ENCODE data around the gene THOP1.
A peak's percentile ranks its signal among the peaks of the same experiment; 100 is the strongest.

THOP1 gene

DNA sequence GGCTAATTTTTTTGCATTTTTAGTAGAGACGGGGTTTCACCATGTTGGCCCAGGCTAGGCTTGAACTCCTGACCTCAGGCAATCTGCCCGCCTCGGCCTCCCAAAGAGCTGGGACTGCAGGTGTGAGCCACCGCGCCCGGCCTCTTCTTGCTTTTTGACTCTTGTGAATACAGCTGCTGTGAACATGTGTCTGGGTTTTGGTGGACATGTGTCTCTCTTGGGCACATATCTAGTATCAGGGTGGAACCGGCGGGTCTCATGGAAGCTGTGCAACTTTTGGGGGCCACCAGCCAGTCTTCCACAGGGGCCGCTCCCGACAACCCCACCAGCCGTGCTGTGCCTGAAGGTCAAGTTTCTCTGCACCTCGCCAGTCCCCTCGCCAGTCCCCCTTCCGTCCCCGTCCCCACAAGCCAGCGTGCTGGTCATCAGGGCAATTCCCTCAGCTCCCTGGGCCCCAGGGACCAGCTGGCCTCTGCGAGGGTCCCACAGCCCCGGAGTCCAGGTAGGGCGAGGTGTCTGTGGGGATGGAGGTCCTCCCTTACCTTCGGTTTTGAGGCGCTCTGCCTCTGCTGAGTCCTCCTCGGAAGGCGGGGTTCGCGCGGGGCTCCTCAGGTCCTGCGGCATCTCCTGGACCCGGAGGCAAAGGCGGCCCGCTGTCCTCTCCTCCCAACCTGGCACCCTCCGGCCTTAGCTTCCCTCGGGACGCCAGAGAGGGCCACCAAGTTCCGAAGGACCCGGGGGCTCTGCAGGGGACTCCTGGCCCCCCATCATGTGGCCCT, 18.5 kb upstream of the THOP1 start:
- ATAC-seq (replicated peaks; ENCODE audit: extremely low read depth, poor library complexity, severe bottlenecking) (no peak), DNase-seq (ENCODE audit: low spot score in 2 of 2) (no peak)
- H3K9me3 Mint-ChIP-seq = no peaks in the 10 kb centered on the region
- H3K27ac Mint-ChIP-seq (ENCODE audit: low read depth) = no peak overlapping the region
- no peaks in the 10 kb centered on the region for H3K4me1 Mint-ChIP-seq
- no peaks in the 10 kb centered on the region for H3K27me3 Mint-ChIP-seq
- H3K4me3 Mint-ChIP-seq = no peak overlapping the region
- peaks cover 14% of the 10 kb centered on the region for H3K36me3 Mint-ChIP-seq (ENCODE audit: insufficient read depth)

- ATAC-seq (replicated peaks; ENCODE audit: extremely low read depth, poor library complexity, severe bottlenecking) (no peak), DNase-seq (ENCODE audit: low spot score in 2 of 2) (no peak)
- H3K27me3 Mint-ChIP-seq = no peaks in the 10 kb centered on the region
- H3K27ac Mint-ChIP-seq (ENCODE audit: low read depth) = no peak overlapping the region
- H3K4me3 Mint-ChIP-seq = no peak overlapping the region
- H3K4me1 Mint-ChIP-seq = peaks cover 8% of the 10 kb centered on the region
- no peaks in the 10 kb centered on the region for H3K9me3 Mint-ChIP-seq
- peaks cover 12% of the 10 kb centered on the region for H3K36me3 Mint-ChIP-seq (ENCODE audit: insufficient read depth)
Observed at GRCh38 chr19:2767688-2768087, 17.6 kb upstream of the THOP1 start.

DNA sequence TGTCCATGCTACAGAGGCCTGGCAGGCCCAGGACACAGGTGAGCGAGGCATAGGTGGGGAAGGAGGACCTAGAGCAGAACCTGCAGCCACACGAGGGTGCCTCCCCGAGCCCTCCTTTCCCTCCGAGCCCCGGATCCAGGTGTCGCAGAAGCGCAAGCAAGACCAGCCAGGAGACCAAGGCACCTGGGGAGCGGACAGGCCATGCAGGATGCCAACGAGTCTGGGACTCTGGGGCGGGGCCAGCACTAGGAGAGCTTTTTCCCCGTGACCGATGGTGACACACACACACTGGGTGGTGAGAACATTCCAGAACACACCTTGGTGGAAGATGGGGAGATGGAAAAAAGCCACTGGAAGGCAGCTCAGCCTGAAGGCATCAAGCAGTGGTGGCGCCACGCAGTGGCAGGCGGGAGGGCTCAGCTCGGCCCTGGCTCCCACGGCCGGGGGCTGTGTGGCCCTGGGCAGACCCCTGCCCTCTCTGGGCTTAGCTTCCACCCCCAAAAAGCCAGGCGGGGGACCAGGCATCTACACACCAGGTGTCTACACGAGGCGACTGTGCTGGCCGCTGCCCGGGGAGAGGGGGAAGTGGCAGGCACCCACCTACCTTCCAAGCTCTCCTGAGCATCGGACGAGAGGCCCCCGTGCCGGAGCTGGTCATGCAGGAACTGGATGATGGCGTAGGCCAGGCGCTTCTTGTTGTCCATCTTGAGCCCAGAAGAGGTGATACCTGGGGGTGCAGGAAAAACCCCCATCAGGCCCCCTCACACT, 16.8 kb upstream of the THOP1 start:
- DNase-seq (ENCODE audit: low spot score in 2 of 2) = no peak
- no peaks in the 10 kb centered on the region for H3K27me3 Mint-ChIP-seq
- no peak for ATAC-seq (replicated peaks; ENCODE audit: extremely low read depth, poor library complexity, severe bottlenecking)
- H3K36me3 Mint-ChIP-seq (ENCODE audit: insufficient read depth) = peaks cover 7% of the 10 kb centered on the region
- no peak overlapping the region for H3K27ac Mint-ChIP-seq (ENCODE audit: low read depth)
- no peak overlapping the region for H3K4me3 Mint-ChIP-seq
- H3K9me3 Mint-ChIP-seq = no peaks in the 10 kb centered on the region
- H3K4me1 Mint-ChIP-seq = peaks cover 9% of the 10 kb centered on the region

DNA sequence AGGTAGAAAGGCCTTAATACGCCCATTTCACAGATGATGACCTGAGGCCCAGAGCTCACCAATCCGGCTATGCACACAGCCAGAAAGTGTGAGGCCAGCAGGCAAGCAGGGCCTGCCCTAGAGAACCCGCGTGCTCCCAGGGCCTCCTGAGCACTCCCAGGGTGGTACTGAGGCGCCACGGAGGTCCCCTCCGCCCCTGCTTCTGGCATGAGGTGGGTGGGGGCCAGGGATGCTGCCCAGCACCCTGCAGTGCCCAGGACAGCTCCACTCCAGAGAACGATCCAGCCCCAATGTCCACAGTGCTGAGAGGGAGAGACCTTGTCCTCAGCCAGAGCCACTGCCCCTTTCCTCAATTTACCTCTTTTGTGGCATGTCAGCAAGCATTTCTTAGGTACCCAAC, 16.1 kb upstream of the THOP1 start:
- Mint-ChIP-seq H3K27me3 (no peaks in the 10 kb centered on the region), H3K4me1 (peaks cover 11% of the 10 kb centered on the region), H3K36me3 (ENCODE audit: insufficient read depth) (peaks cover 7% of the 10 kb centered on the region), H3K4me3 (no peak overlapping the region), H3K27ac (ENCODE audit: low read depth) (no peak overlapping the region), H3K9me3 (no peaks in the 10 kb centered on the region)
- DNase-seq (ENCODE audit: low spot score in 2 of 2) (no peak), ATAC-seq (replicated peaks; ENCODE audit: extremely low read depth, poor library complexity, severe bottlenecking) (no peak)

DNA sequence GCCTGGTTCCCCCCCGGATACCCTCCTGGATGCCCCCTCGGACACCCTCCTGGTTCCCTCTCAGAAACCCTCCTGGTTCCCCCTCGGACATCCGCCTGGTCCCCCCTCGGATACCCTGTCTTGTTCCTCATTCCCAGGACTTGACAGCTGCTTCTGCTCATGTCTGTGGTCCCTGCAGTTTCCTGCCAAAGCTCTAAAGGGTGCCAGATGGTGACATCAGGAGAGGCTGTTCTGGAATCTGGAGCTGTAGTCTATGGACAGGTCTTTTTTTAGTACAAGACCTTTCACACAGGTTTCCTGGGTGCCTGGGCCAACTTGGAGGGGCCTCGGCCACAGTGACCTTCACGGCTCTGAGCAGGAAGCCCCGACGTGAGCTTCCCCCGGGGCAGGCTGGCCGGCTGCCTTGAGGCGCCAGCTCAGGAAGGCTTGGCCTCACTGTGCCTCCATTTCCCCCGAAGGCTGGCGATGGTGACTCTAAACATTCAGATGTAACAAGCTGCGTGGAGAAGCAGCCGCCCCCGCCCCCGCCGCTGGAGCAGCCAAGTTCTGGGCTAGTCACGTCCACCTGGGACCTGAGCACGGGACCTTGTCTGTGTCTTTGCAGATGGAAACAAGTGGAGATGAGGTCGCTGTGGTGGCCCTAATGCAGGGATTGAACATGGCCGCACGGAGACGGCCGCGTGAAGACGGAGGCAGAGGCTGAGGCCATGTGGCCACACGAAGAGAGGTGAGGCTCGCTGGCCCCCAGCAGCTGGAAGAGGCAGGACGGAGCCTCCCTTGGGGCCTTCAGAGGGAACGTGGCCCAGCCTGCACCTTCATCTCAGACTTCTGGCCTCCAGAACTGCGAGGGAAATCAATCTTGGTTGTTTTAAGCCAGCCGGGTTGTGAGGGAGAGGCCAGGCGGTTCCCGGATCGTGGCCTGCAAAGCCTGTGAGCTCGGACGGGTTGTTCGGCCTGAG, 15.0 kb upstream of the THOP1 start:
- DNase-seq (ENCODE audit: low spot score in 2 of 2) = no peak
- Mint-ChIP-seq H3K4me3 (no peak overlapping the region), H3K27ac (ENCODE audit: low read depth) (no peak overlapping the region), H3K4me1 (peaks cover 18% of the 10 kb centered on the region), H3K27me3 (no peaks in the 10 kb centered on the region), H3K36me3 (ENCODE audit: insufficient read depth) (peaks cover 6% of the 10 kb centered on the region), H3K9me3 (no peaks in the 10 kb centered on the region)
- ATAC-seq (replicated peaks; ENCODE audit: extremely low read depth, poor library complexity, severe bottlenecking) = no peak

GRCh38 chr19:2771786-2772674, 13.3 kb upstream of the THOP1 start:
- Mint-ChIP-seq H3K27me3 (no peaks in the 10 kb centered on the region), H3K4me3 (peak overlapping the region; percentile 18), H3K36me3 (ENCODE audit: insufficient read depth) (peaks cover 5% of the 10 kb centered on the region), H3K4me1 (peaks cover 29% of the 10 kb centered on the region), H3K27ac (ENCODE audit: low read depth) (peak overlapping the region; percentile 72), H3K9me3 (no peaks in the 10 kb centered on the region)
- ATAC-seq (replicated peaks; ENCODE audit: extremely low read depth, poor library complexity, severe bottlenecking) (no peak), DNase-seq (ENCODE audit: low spot score in 2 of 2) (no peak)

- DNase-seq (ENCODE audit: low spot score in 2 of 2) = no peak
- ATAC-seq (replicated peaks; ENCODE audit: extremely low read depth, poor library complexity, severe bottlenecking) = no peak
- no peak overlapping the region for H3K27ac Mint-ChIP-seq (ENCODE audit: low read depth)
- no peaks in the 10 kb centered on the region for H3K27me3 Mint-ChIP-seq
- no peak overlapping the region for H3K4me3 Mint-ChIP-seq
- H3K4me1 Mint-ChIP-seq = peaks cover 29% of the 10 kb centered on the region
- peaks cover 7% of the 10 kb centered on the region for H3K36me3 Mint-ChIP-seq (ENCODE audit: insufficient read depth)
- H3K9me3 Mint-ChIP-seq = no peaks in the 10 kb centered on the region
Observed at GRCh38 chr19:2774083-2774679, 11.1 kb upstream of the THOP1 start.

DNA sequence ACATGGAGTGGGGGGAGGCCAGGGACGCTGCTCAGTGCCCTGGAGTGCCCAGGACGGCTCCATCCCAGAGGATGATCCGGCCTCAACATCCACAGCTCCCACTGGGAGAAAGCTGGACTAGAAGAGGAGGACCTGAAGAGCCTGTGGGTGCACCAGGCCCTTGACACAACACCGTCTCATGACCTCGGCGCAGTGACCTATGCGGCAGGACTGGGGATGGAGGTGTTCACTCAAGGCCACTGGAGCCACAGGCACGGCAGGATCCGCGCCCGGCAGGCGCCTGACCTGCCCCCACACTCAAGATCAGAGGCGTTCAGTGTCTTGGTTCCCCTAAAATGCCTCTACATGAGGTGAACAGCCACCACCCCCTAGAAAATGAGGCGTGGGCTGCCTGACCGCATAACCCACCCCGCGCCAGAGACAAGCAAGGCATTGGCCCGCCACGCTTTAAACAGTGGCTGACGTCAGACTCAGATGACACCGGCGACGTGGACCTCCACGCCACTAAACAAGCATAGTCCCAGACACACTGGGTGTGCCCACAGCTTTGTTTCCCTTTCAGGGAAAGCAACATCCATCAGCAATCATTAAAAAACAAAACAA, 10.2 kb upstream of the THOP1 start:
- peaks cover 31% of the 10 kb centered on the region for H3K4me1 Mint-ChIP-seq
- DNase-seq (ENCODE audit: low spot score in 2 of 2) (no peak), ATAC-seq (replicated peaks; ENCODE audit: extremely low read depth, poor library complexity, severe bottlenecking) (peak; percentile 19)
- peak overlapping the region; percentile 94 for H3K27ac Mint-ChIP-seq (ENCODE audit: low read depth)
- no peaks in the 10 kb centered on the region for H3K27me3 Mint-ChIP-seq
- H3K4me3 Mint-ChIP-seq = peak overlapping the region; percentile 70
- H3K9me3 Mint-ChIP-seq = no peaks in the 10 kb centered on the region
- peaks cover 7% of the 10 kb centered on the region for H3K36me3 Mint-ChIP-seq (ENCODE audit: insufficient read depth)

- Mint-ChIP-seq H3K36me3 (ENCODE audit: insufficient read depth) (peaks cover 8% of the 10 kb centered on the region), H3K27ac (ENCODE audit: low read depth) (peak overlapping the region; percentile 94), H3K4me3 (peak overlapping the region; percentile 70), H3K27me3 (no peaks in the 10 kb centered on the region), H3K9me3 (no peaks in the 10 kb centered on the region), H3K4me1 (peaks cover 39% of the 10 kb centered on the region)
- ATAC-seq (replicated peaks; ENCODE audit: extremely low read depth, poor library complexity, severe bottlenecking) (peak; percentile 52), DNase-seq (ENCODE audit: low spot score in 2 of 2) (peak in 1 of 2 donors; percentile 25)
Observed at GRCh38 chr19:2775556-2776430, 9.5 kb upstream of the THOP1 start.

DNA sequence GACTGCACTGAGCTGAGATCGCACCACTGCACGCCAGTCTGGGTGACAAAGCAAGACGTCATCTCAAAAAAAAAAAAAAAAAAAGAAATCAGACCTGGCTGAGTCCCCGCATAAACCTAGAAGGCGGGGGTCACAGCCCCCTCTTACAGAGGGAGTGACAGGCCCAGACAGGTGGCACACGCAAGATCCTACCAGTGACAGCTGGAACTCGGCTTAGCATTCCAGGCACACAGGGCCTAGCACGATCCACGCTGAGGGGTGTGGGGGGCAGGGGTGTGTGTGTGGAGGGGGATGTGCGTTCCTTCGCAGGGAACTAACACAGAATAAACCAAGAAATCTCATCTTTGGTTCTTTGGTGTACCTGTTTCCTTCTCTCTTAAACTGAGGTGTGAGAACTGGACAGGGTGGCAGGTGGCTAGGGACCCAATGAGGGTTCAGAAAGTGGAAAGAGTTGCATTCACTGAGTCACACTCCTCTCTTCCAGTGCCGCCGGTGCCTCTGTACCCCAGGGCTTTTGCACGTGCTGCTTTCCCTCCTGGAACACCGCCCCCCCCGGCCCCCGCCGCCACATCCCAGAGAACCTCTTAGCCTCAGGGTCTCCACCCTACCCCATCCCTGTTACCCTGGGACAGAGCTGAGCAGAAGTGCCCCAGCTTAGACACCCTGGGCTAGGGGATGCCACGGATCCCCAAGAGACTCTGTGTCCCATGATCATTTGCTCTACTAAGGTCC, 7.2 kb upstream of the THOP1 start:
- H3K36me3 Mint-ChIP-seq (ENCODE audit: insufficient read depth) = peaks cover 13% of the 10 kb centered on the region
- H3K9me3 Mint-ChIP-seq = no peaks in the 10 kb centered on the region
- DNase-seq (ENCODE audit: low spot score in 2 of 2) = no peak
- H3K27me3 Mint-ChIP-seq = no peaks in the 10 kb centered on the region
- no peak overlapping the region for H3K4me3 Mint-ChIP-seq
- peaks cover 41% of the 10 kb centered on the region for H3K4me1 Mint-ChIP-seq
- ATAC-seq (replicated peaks; ENCODE audit: extremely low read depth, poor library complexity, severe bottlenecking) = no peak
- H3K27ac Mint-ChIP-seq (ENCODE audit: low read depth) = no peak overlapping the region

Data from central memory CD8-positive, alpha-beta T cell (primary cell).